NCI-H2196 treated with DMSO at 0.1 percent for 48 hours (cell line): ENCODE data around the gene MMP8.
"Not testable (repeated sequence)": the region's sequence is repeated elsewhere in the genome, so short reads cannot be mapped to it uniquely, and the experiment has no call there.

Experiments used
- DNase-seq: peaks from one replicate; lab custom pipeline; 2025; ENCODE audit not compliant: unreplicated experiment; lab: John Stamatoyannopoulos, UW

MMP8 gene

GRCh38 chr11:102724904-102725500 lies at the start of gene MMP8:
MMP8 (minus strand) TSS chr11:102724954; CDS start chr11:102724855, 99 bp downstream.
- no peak for DNase-seq

DNA sequence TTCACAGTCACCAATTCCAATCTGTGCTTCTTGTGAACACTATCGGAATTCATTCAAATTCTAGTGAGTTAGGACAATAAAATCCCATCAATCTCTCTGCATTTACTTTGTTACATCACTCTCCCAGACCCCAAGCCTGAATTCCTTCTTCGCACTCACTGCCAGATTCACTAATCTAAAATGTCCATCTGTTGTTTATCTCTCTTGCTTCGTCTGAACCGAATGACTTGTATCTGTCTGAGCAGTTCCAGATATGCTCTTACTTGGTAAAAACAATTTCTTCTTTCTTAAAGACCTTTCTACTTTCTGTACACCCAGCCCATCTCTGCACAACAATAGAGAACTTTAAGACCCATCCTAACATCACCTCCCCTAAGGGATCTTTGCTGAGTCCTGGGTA lies 48.6 kb upstream of the MMP8 start:
- DNase-seq, result no peak

GRCh38 chr11:102771351-102771750 lies 46.6 kb upstream of the MMP8 start:
- no peak for DNase-seq

DNA sequence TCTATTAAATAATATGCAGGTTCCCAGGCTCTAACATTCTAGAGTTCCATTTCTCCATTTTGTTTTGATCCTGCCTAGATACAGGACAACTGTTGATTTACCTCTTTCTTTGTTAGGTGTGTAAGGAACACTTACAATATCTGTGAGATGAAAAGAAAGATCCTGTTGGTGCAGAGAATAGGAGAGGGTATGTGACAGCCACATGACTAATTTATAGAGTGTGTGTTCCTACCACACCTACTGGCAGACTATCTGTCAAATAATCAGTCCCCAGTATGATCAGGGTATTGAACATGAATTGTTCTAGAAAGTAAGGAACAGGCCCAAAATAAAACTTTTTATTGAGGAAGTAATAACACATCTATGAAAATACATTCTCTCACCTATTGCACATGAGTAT lies 45.4 kb upstream of the MMP8 start:
- no peak for DNase-seq

DNA sequence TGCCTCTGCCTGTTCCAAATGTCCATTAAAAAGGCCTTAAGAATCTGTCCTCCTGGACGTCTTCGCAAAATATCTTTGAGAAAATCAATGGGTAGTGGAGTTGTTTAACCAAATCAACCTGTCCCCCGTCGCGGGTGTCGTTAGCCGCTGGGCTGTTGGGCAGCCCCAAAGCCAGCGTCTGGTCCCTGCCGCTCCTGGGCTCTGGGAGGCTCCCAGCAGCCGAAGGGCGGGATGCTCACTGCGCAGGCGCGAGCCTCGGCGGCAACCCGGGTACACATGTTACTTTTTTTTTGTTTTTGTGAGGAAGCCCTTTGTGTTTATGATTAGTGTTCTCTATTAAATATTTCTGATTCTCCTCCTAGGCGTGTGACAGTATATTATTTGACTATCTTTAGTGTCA lies 43.0 kb upstream of the MMP8 start:
- no peak for DNase-seq

- no peak for DNase-seq
Observed at GRCh38 chr11:102763440-102763839, 38.7 kb upstream of the MMP8 start.

DNA sequence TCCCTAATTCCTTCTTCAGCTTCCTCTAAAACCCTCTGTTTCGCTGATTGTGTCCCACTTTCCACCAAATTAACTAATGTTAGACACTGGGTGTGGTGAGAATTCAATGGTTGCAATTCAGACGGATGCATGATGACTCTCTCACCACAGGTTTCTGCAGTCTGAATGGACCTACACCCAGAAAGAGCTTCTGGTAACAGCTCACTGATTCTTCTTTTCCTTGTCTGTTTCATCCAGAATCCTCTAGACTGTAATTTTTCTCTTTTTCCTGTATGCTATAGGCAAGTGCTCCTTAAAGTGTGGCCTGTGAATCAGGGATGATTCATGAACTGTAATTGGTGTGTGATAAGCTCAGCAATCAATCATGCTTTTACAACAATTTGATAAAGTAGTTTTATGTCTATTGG lies 37.6 kb upstream of the MMP8 start:
- DNase-seq, result no peak

- no peak for DNase-seq
Observed at GRCh38 chr11:102761646-102762238, 37.0 kb upstream of the MMP8 start.

DNA sequence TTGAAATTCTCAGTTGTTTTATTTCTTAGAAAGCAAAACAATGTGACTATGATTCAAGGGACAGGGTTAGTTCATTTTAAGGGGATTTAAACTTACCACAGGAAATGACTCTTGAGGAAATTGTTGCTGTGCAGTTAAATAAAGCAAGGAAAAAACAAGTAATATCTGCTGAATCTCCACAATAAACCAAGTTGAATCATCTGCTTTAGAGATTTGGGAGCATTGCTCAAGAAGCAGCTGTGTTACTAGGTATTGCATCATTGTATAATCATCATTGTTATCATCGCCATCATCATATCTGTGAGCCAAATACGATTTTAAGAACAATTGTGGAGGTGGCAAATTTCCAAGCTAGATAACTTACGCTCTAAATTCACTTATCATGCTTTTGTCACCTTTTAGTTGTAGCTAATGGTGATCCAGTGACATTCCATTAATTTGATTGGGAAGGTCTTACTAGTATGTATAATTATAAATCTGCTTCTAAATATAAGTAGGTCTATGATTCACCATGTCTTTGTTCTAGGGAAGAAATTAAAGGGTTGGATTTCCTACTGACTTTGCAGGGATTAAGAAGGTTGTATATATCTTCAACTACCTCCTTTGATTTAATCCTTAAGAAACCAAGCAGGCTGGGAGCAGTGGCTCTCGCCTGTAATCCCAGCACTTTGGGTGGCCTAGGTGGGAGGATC lies 35.7 kb upstream of the MMP8 start:
- DNase-seq, result no peak

DNA sequence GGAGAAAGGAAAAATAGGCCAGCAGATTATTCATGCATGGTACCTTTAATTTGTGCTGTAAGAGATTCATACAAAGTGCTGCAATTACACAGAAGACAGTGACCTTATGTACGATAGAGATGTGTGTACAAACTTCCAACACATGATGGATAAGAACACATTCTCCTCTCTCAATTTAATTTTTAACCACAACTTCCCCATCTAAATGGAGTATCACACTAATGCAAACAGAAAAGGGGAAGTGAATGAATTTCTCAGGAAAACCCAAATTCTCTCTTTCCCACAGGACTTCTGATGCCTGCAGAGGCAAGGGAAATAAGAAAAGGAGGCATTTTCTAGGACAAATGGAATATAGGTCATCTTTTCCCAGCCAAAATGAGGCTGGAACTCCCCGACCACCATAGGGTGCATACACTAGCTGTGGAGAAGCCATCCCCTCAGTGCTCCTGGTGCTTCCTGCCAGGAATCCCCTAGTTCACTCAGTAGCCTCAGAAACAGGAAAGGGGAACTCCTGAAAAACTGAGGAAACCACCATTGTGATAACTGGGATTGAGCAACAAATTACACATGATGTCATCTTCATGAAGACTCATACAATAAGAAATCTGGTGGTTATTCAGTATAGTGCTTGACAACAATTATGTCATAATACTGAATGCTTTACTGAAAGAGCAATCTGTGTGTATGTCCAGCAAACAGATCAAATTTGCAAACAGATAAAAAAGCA lies 33.2 kb upstream of the MMP8 start:
- DNase-seq, result no peak

DNA sequence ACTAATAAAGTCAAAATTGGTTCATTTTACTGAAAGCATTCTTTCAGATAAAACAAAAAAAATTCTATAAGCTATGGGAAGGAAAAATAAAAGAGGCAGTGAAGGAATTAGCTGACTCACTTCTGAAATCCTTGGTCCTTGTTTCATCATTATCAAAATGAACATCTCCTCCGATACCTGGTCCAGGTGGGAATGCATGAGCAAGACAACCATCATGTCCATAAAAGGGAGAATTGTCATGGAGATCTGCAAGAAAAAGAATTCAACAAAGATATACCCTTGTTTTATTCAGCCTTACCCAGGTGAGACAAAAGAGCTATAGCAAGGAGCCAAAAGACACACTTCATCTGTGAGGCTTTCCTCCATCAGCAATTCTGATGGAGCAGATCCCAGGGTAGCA lies 28.5 kb upstream of the MMP8 start:
- no peak for DNase-seq

GRCh38 chr11:102751673-102752072 lies 26.9 kb upstream of the MMP8 start:
- DNase-seq, result no peak

GRCh38 chr11:102749101-102749722 lies 24.5 kb upstream of the MMP8 start:
- DNase-seq, result no peak

DNA sequence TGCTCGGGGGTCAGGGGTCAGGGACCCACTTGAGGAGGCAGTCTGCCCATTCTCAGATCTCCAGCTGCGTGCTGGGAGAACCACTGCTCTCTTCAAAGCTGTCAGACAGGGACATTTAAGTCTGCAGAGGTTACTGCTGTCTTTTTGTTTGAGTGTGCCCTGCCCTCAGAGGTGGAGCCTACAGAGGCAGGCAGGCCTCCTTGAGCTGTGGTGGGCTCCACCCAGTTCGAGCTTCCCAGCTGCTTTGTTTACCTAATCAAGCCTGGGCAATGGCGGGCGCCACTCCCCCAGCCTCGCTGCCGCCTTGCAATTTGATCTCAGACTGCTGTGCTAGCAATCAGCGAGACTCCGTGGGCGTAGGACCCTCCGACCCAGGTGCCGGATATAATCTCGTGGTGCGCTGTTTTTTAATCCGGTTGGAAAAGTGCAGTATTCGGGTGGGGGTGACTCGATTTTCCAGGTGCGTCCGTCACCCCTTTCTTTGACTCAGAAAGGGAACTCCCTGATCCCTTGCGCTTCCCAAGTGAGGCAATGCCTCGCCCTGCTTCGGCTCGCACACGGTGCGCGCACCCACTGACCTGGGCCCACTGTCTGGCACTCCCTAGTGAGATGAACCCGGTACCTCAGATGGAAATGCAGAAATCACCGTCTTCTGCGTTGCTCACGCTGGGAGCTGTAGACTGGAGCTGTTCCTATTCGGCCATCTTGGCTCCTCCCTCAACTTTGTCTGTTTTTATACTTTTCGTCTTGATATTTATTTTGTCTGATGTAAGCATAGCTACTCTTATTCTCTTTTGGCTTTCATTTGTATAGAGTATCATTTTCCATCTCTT lies 22.2 kb upstream of the MMP8 start:
- DNase-seq, result not testable (repeated sequence)

DNA sequence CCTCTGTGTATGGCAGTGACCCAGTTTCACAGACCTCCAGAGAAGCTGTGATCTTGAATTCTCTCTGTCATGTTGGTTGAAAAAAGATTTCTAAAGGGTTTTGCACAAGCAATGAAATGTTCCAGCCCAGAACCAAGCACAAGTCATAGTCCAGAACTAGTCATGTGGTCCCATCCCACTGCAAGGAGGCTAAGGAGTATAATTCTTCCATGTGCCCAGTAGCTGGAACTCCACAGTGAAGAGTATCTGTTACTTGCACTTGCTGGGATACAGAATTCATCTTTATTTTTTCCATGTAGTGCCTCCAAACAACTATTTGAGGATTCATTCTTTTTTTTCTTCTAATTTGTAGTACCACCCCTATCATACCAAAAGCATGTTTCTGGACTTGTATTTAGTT lies 9.9 kb upstream of the MMP8 start:
- DNase-seq, result no peak

DNA sequence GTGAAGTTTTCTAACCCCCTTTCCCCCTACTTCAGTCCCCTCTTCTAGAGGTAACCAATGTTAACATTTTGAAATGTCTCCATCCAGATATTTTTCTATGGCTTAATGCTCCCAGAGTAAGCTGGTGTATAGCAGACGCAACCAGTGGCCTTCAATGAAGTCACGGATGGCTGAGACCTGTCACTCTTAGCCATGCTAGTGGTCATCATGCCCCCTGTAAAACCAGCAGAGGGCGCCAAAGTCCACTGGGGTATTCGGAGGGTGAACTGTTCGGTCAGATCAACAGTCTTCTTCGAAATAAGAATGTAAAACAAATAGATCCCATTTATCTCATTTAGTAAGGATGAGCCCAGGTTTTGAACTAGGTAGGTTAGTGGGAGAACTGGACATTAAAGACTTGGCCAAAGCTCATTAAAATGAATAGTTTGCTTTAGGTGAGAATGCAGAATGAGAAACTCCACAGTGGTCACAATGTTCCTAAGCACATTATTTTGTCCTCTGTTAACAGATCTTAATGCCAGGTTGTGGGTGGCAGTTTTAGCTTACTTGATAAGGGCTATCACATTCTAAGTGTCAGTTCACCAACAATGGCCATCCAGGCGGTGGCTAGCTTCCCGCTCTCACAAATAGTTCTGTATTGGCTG lies 8.6 kb upstream of the MMP8 start:
- no peak for DNase-seq

GRCh38 chr11:102730944-102731343 lies 6.2 kb upstream of the MMP8 start:
- not testable (repeated sequence) for DNase-seq

GRCh38 chr11:102729849-102730815 lies 5.4 kb upstream of the MMP8 start:
- DNase-seq, result no peak

GRCh38 chr11:102727890-102728289 lies 3.1 kb upstream of the MMP8 start:
- DNase-seq, result no peak
